SHP77 (cell line): ENCODE data around the gene SCAF1.
A peak's percentile ranks its signal among the peaks of the same experiment; 100 is the strongest.

Source experiments
- DNase-seq, 2 experiments: peaks; one replicate each; lab custom pipeline; 2025; lab: John Stamatoyannopoulos, UW

SCAF1 gene

DNA sequence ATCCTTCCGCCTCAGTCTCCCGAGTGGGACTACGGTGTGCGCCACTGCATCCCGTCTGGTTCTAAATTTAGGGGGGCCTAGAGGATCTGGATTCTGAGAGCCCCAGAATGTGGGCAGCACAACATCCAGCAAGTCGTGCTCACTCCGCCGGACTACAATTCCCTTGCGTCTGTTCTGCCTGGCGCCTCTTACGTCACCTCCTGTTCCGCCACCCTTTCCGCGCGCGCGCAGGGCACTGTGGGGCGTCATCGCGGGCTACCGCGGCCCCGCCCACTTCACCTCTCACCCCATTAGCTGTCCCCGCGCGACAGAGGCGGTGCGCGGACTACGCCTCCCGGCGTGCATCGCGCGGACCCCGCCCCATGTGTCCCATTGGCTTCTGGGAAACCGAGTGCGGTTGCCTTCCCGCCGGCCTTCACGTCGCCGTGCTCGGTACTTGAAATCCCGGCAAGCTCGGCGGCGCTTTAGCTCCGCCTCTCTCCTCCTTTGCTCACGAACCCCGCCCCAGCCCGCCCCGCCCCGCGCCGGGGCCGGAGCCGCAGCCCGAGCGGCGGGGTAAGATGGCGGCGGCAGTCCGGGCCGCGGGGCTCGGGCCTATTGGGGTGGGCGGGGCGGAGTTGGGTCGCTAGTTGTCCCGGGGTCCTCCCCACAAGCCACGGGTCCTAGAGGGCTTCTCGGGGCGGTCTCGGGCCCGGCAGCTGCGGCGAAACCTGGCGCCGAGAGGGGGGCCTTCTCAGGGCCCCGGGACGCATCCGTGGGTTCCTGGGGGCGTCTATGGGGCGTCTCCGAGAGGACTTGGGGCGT is at the start of gene SCAF1:
SCAF1 (plus strand) TSS at position 522 of the 804 bp plus-strand sequence. CDS start 2,818 bp downstream, outside the sequence.
- peak; percentile 97 to 99 for DNase-seq

DNA sequence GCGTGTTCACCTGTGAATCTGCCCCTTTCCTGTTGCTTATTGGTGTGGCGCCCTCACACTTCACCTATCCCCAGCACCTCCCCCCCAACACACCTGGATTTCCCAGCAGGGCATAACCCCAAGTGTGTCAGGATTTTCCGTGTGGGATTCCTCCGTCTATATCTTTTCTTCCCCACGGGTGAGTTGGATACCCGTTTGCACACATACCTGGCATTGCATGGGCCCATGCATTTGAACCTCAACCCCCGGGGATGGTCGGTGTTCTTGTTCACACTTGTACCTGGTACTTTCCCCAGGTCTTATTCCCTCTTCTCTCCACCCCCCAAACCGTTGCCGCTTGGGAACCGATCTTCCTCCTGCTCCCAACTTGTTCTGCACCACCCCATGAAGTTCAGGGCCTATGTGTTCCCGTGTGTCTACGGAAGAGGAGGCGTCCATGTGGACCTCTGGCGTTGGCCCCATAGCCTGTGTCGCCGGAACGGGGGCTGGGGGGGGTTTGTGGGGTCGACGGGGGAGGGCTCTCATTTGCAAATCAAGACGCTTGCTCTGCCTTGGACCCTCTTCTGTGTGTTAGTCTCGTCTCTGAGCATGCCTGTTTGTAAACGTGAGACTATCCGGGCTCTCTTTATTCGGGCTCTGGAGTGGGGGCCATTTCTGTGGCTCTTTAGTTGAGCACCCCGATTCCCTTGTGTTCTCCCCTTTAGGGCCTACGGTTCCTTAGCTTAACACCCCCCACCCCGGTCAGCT is 49.4 kb upstream of the SCAF1 start:
- DNase-seq: no peak

- DNase-seq: peak; percentile 86 to 92
These were observed 48.5 kb upstream of the SCAF1 start for GRCh38 chr19:49593233-49594113.

DNA sequence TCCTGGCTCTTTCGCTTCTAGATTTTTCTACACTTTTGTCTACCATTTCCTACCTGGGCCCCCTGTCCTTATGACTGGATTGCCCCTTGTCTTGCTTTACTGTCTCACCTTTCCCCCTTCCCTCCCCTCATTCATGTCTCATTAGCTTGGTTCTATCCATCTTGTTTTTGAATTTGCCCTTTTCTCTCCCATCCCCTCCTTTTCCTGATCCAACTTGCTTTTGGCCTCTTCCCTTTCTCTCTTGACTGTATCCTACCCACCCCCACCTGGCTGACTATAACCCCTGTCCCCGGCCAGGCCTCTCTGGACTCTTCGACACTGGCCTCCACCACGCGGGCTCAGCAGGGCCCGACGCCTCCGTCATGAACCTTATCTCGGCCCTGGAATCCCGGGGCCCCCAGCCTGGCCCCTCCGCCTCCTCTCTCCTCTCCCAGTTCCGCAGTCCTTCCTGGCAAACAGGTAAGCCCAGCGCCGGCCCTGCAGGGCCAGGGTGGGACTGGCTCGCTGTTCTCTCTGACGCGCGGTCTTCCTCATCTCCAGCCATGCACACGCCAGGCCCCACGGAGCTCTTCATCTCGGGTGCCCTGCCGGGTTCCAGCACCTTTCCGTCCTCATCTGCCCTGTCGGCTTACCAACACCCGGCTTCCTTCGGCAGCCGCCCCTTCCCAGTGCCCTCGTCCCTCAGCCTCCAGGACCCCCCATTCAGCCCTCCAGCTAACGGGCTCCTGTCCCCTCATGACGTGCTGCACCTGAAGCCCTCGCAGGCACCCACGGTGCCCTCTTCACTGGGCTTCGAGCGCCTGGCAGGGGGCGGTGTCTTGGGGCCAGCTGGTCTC is 47.6 kb upstream of the SCAF1 start:
- no peak for DNase-seq

DNA sequence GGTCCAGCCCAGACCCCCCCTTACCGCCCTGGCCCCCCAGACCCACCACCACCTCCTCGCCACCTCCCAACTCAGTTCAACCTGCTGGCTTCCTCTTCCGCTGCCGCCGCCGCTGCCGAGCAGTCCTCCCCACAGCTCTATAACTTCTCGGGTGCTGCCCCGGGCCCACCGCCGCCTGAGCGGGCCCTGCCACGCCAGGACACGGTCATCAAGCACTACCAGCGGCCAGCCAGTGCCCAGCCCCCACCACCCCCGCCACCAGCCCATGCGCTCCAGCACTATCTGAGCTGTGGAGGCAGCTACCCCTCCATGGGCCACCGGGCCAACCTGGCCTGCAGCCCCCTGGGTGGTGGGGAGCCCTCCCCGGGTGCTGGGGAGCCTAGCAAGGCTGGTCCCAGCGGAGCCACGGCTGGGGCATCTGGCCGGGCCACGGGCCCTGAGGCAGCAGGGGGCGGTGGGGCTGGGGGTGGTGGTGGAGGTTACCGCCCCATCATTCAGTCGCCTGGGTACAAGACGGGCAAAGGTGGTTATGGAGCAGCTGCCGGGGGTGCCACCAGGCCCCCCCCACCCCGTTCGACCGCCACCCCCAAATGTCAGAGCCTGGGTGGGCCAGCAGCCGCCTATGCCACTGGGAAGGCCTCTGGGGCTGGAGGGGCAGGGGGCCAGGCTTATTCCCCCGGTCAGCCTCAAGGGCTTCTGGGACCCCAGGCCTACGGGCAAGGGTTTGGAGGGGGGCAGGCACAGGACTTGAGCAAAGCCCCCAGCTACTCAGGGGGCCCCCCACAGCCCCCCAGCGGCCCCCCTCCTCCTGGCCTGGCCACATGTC is 46.8 kb upstream of the SCAF1 start:
- DNase-seq: no peak

GRCh38 chr19:49595819-49596404 is 46.1 kb upstream of the SCAF1 start:
- DNase-seq: no peak

DNA sequence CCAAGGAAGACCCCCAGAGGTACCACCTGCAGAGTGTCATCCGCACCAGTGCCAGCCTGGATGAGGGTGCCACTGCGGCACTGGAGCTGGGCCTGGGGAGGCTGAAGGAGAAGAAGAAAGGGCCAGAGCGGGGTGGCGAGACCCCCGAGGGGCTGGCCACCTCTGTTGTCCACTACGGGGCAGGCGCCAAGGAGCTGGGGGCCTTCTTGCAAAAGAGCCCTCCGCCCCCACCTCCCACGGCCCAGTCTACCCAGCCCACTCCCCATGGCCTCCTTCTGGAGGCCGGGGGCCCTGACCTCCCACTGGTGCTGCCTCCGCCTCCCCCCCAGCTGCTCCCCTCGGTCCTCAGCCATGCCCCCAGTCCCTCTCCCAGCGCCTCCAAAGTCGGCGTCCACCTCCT is 45.6 kb upstream of the SCAF1 start:
- DNase-seq: no peak

DNA sequence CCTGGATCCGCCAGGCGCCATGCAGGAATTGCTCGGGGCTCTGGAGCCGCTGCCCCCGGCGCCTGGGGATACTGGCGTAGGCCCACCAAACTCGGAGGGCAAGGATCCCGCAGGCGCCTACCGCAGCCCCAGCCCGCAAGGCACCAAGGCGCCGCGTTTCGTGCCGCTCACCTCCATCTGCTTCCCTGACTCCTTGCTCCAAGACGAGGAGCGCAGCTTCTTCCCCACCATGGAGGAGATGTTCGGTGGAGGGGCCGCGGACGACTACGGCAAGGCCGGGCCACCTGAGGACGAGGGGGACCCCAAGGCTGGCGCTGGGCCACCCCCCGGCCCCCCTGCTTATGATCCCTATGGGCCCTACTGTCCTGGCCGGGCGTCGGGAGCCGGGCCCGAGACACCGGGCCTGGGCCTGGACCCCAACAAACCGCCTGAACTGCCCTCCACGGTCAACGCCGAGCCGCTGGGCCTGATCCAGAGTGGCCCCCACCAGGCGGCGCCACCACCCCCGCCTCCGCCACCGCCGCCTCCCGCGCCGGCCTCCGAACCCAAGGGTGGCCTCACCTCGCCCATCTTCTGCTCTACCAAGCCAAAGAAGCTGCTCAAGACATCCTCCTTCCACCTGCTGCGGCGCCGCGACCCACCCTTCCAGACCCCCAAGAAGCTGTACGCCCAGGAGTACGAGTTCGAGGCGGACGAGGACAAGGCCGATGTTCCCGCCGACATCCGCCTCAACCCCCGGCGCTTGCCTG is 44.9 kb upstream of the SCAF1 start:
- DNase-seq: no peak

DNA sequence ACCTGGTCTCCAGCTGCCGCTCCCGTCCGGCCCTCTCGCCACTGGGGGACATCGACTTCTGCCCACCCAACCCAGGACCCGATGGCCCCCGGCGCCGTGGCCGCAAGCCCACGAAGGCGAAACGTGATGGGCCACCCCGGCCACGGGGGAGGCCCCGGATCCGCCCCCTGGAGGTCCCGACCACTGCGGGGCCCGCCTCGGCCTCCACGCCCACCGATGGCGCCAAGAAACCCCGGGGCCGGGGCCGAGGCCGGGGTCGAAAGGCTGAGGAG is 44.4 kb upstream of the SCAF1 start:
- no peak for DNase-seq

DNA sequence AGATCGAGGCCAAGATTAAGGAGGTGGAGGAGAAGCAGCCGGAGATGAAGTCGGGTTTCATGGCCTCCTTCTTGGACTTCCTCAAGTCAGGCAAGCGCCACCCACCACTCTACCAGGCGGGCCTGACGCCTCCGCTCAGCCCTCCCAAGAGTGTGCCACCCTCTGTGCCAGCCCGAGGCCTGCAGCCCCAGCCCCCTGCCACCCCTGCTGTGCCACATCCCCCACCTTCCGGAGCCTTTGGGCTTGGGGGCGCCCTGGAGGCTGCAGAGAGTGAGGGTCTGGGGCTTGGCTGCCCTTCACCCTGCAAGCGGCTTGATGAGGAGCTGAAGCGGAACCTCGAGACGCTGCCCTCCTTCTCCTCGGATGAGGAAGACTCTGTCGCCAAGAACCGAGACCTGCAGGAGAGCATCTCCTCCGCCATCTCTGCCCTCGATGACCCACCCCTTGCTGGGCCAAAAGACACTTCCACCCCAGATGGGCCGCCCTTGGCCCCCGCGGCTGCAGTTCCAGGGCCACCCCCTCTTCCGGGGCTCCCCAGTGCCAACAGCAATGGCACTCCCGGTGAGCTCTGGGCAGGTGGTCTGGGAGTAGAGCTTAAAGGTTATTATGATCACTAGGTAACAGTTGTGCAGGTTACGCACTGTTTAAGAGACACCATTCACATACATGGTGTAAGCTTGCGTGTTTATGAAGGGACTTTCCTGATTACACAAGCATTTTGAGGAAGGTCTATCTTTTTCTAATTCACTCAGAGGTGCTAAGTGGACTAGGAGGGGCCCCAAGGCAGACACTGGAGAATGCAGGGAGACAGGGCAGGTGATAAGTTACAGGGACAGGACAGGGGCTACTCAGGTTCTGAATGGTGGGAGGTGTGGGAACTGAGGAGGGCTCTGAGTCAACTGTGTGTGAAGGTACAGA is 42.4 kb upstream of the SCAF1 start:
- no peak for DNase-seq

DNA sequence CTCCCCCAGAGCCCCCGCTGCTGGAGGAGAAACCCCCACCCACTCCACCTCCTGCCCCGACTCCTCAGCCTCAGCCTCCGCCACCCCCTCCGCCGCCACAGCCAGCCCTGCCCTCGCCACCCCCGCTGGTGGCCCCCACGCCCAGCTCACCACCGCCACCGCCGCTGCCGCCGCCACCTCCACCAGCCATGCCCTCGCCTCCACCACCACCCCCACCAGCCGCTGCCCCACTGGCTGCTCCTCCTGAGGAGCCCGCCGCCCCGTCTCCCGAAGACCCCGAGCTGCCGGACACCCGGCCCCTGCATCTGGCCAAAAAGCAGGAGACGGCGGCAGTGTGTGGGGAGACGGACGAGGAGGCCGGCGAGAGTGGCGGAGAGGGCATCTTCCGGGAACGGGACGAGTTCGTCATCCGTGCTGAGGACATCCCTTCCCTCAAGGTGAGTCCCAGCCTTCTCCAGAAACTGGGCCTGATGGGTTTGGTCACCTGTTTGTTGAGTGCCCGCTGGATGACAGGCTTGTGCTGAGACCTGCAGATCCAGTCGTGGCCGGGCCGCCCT is 40.4 kb upstream of the SCAF1 start:
- DNase-seq: no peak

- no peak for DNase-seq
These were observed 39.2 kb upstream of the SCAF1 start for GRCh38 chr19:49602806-49603205.

GRCh38 chr19:49605605-49606004 is 36.4 kb upstream of the SCAF1 start:
- no peak for DNase-seq

- no peak for DNase-seq
These were observed 32.4 kb upstream of the SCAF1 start for GRCh38 chr19:49609499-49610092.

- no peak for DNase-seq
These were observed 28.6 kb upstream of the SCAF1 start for GRCh38 chr19:49613374-49613773.

DNA sequence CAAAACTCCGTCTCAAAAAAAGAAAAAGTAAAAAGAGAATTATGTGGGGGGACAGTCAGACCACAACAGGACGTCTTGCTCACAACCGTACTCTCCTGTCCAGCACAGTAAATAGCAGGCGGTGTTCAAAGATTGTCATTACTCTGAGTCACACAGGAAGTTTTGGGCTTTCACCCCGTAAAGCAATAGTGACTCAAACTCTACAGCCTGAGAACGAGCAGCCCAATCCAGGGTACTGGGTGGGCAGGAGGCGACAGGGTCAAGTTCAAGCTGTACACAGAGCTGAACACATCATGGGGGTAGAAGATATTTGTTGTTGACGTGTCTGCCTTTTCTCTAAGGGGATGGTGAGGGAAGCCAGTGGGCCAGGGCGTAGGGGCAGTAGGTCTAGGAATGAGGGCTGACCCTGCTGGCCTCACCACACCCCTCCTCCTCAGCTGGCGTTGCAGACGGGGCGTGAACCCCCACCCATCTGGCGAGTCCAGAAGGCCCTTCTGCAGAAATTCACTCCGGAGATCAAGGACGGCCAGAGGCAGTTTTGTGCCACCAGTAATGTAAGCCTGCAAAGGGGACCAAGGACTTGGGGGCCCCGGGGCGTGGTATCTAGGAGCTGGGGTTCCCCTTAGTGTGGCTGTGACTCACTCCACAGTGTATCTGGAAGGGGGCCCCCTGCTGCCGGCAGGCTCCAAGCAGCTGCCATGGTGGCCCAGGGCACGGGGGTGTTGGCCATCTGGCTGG is 27.7 kb upstream of the SCAF1 start:
- no peak for DNase-seq

DNA sequence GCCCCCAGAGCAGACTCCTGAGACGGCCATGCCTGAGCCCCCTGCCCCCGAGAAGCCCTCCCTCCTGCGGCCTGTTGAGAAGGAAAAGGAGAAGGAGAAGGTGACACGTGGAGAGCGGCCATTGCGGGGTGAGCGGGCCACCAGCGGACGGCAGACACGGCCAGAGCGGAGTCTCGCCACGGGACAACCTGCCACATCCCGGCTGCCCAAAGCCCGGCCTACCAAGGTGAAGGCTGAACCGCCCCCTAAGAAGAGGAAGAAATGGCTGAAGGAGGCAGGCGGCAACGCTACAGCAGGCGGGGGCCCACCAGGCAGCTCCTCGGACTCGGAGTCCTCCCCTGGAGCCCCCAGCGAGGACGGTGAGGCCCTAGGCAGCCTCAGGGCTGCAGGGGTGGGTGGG is 26.1 kb upstream of the SCAF1 start:
- DNase-seq: no peak
